GM23338 (cell line): ENCODE data around the gene SCAPER. TPM values are rescaled to one million over a fixed set of nuclear protein-coding genes. Genes with fewer than 3 reads are reported as not detected.

Source experiments
- ATAC-seq: fragments of 200-7000 bp; cut with Tn5 transposase; 3 replicates; pipeline ENCODE4 v1.9.1; 2020
- DNase-seq: peaks from one replicate; pipeline ENCODE4 v3.0.0-alpha.2; 2015; ENCODE audit warnings: low spot score
- H2AFZ ChIP-seq: fragments of 200-600 bp; sonication (generic); 2 replicates; pipeline ENCODE4 v1.8.0; 2016; ENCODE audit warnings: antibody characterized with exemption, mild to moderate bottlenecking, moderate library complexity
- H3F3A ChIP-seq: fragments of 200-600 bp; sonication (generic); replicated peaks from 2 replicates; pipeline ENCODE4 v1.8.0; 2017; ENCODE audit warnings: antibody characterized with exemption, mixed run types, low read depth
- H3K27ac ChIP-seq: fragments of 200-600 bp; sonication (generic); 2 replicates; pipeline ENCODE4 v1.6.1; 2016; ENCODE audit warnings: low read depth
- H3K27me3 ChIP-seq: fragments of 200-600 bp; sonication (generic); 2 replicates; pipeline ENCODE4 v1.8.0; 2016; ENCODE audit warnings: mild to moderate bottlenecking, mixed run types, moderate library complexity; ENCODE audit not compliant: insufficient read depth
- H3K36me3 ChIP-seq: fragments of 200-600 bp; sonication (generic); 2 replicates; pipeline ENCODE4 v1.8.0; 2016; ENCODE audit warnings: mild to moderate bottlenecking; ENCODE audit not compliant: insufficient read depth
- H3K4me1 ChIP-seq: fragments of 200-600 bp; sonication (generic); 2 replicates; pipeline ENCODE4 v1.8.0; 2016; ENCODE audit warnings: mild to moderate bottlenecking, moderate library complexity; ENCODE audit not compliant: insufficient read depth
- H3K4me2 ChIP-seq: fragments of 200-600 bp; sonication (generic); 2 replicates; pipeline ENCODE4 v1.7.1; 2017; ENCODE audit warnings: mixed run types
- H3K4me3 ChIP-seq: fragments of 200-600 bp; sonication (generic); 2 replicates; pipeline ENCODE4 v1.6.1; 2016; ENCODE audit warnings: mixed run types
- H3K79me2 ChIP-seq: fragments of 200-600 bp; sonication (generic); replicated peaks from 2 replicates; pipeline ENCODE4 v1.8.0; 2017; ENCODE audit warnings: mild to moderate bottlenecking; ENCODE audit not compliant: insufficient read depth
- H3K9me2 ChIP-seq: fragments of 200-600 bp; sonication (generic); 2 replicates; pipeline ENCODE4 v1.8.0; 2017; ENCODE audit not compliant: insufficient read depth
- H4K20me1 ChIP-seq: fragments of 200-600 bp; sonication (generic); replicated peaks from 2 replicates; pipeline ENCODE4 v1.8.0; 2017; ENCODE audit warnings: mild to moderate bottlenecking; ENCODE audit not compliant: insufficient read depth
- H3K27ac Mint-ChIP-seq: 2 replicates; pipeline ENCODE4 v1.8.0; 2020; ENCODE audit warnings: inconsistent platforms, mild to moderate bottlenecking, moderate library complexity, mixed read lengths
- H3K27me3 Mint-ChIP-seq: 3 replicates; pipeline ENCODE4 v1.8.0; 2022; ENCODE audit warnings: low read depth, mild to moderate bottlenecking, moderate library complexity, mixed read lengths, inconsistent platforms; ENCODE audit not compliant: insufficient read depth, poor library complexity
- H3K36me3 Mint-ChIP-seq: 3 replicates; pipeline ENCODE4 v1.8.0; 2021; ENCODE audit warnings: low read depth, mild to moderate bottlenecking, inconsistent platforms, moderate library complexity, mixed read lengths
- H3K4me1 Mint-ChIP-seq: 3 replicates; pipeline ENCODE4 v1.8.0; 2020; ENCODE audit warnings: mild to moderate bottlenecking, inconsistent platforms, mixed read lengths
- H3K4me3 Mint-ChIP-seq: 3 replicates; pipeline ENCODE4 v1.8.0; 2021; ENCODE audit warnings: moderate library complexity, mild to moderate bottlenecking, inconsistent platforms, mixed read lengths
- H3K9me3 Mint-ChIP-seq: 3 replicates; pipeline ENCODE4 v1.8.0; 2020; ENCODE audit warnings: moderate library complexity, mild to moderate bottlenecking, inconsistent platforms, mixed read lengths
- CREB1 ChIP-seq: fragments of 250-450 bp; sonication (Bioruptor Pico); IDR thresholded peaks from 2 replicates; pipeline ENCODE4 v1.5.0; 2020; ENCODE audit warnings: low read depth, mild to moderate bottlenecking, moderate library complexity
- CTCF ChIP-seq, 2 experiments: fragments of 200-600 bp in 1 of 2; sonication (generic) in 1 of 2; conservative IDR thresholded peaks; 2 replicates each; pipeline versions ENCODE4 v1.5.1 to v1.6.1; 2016 to 2017; ENCODE audit warnings: antibody characterized with exemption in 2 of 2, low read depth in 2 of 2, mild to moderate bottlenecking in 2 of 2, moderate library complexity in 1 of 2
- ETS1 ChIP-seq: IDR thresholded peaks from 2 replicates; pipeline ENCODE4 v1.6.1; 2016; ENCODE audit warnings: antibody characterized with exemption
- EZH2phosphoT487 ChIP-seq: fragments of 200-600 bp; sonication (generic); IDR thresholded peaks from one replicate; pipeline ENCODE4 v1.8.1; 2018; ENCODE audit warnings: antibody characterized with exemption; ENCODE audit not compliant: unreplicated experiment
- JUNB ChIP-seq: IDR thresholded peaks from one replicate; pipeline ENCODE4 v1.6.1; 2016; ENCODE audit warnings: antibody characterized with exemption; ENCODE audit not compliant: unreplicated experiment
- NANOG ChIP-seq: IDR thresholded peaks from 2 replicates; pipeline ENCODE4 v1.6.1; 2016; ENCODE audit warnings: antibody characterized with exemption, borderline replicate concordance
- POLR2AphosphoS5 ChIP-seq: IDR thresholded peaks from 2 replicates; pipeline ENCODE4 v1.6.1; 2016; ENCODE audit warnings: antibody characterized with exemption, low read depth
- REST ChIP-seq: IDR thresholded peaks from one replicate; pipeline ENCODE4 v1.6.1; 2018; ENCODE audit warnings: antibody characterized with exemption; ENCODE audit not compliant: unreplicated experiment
- STAT1 ChIP-seq: IDR thresholded peaks from one replicate; pipeline ENCODE4 v1.6.1; 2016; ENCODE audit warnings: antibody characterized with exemption; ENCODE audit not compliant: unreplicated experiment
- polyA plus RNA-seq: library from polyadenylated mRNA; unstranded; fragments of >200 nt; fragmentation: Nextera tagmentation; extraction: Ambion mirVana; gene quantifications from 2 replicates; pipeline ENCODE4 v1.2.1, GENCODE V29; 2016
- total RNA-seq: library from RNA; depleted of rRNA; stranded (reverse); fragments of >200 nt; shearing (Covaris generic); gene quantifications from 2 replicates; pipeline ENCODE4 v1.2.3, GENCODE V29; 2014

The SCAPER gene
- total and polyA plus RNA-seq, 2 experiments from 2014 or later, result 9.1 to 17.6 TPM

- no peak overlapping the region for H3K4me3 ChIP-seq
- no peaks in the 10 kb centered on the region for H3K4me1 ChIP-seq
- H3K9me2 ChIP-seq, result no peaks in the 10 kb centered on the region
- H3K4me2 ChIP-seq, result no peak overlapping the region
- Mint-ChIP-seq H3K9me3 (no peaks in the 10 kb centered on the region), H3K36me3 (no peaks in the 10 kb centered on the region), H3K27me3 (no peaks in the 10 kb centered on the region), H3K4me1 (peaks cover 6% of the 10 kb centered on the region; the same call in 2 of the 3 replicates), H3K4me3 (no peak overlapping the region), H3K27ac (no peak overlapping the region)
- DNase-seq (no peak), ATAC-seq (no peak)
- no peaks in the 10 kb centered on the region for H4K20me1 ChIP-seq
- H3K27ac ChIP-seq, result no peak overlapping the region
- H3K36me3 ChIP-seq, result no peaks in the 10 kb centered on the region
- TF ChIP-seq CTCF (conservative IDR thresholded peaks at IDR 0.05; ENCODE audit: low read depth in 2 of 2), result no peak
- TF ChIP-seq CREB1 (CRISPR knock-in tag), result no peak
- TF ChIP-seq ETS1, result no peak
- TF ChIP-seq STAT1, result no peak
- no peak for TF ChIP-seq NANOG
- no peak for TF ChIP-seq POLR2AphosphoS5
- TF ChIP-seq REST, result no peak
- no peak for TF ChIP-seq EZH2phosphoT487
- H2AFZ ChIP-seq, result no peak overlapping the region
- no peaks in the 10 kb centered on the region for H3F3A ChIP-seq
- H3K79me2 ChIP-seq, result no peaks in the 10 kb centered on the region
- H3K27me3 ChIP-seq, result no peaks in the 10 kb centered on the region
Observed at GRCh38 chr15:76378691-76379090, 526.4 kb downstream of the SCAPER start.

GRCh38 chr15:76377751-76378150 is 527.4 kb downstream of the SCAPER start:
- Histone ChIP-seq H3K4me3 (no peak overlapping the region), H3K27ac (no peak overlapping the region), H3K36me3 (no peaks in the 10 kb centered on the region), H3K9me2 (no peaks in the 10 kb centered on the region), H3K27me3 (no peaks in the 10 kb centered on the region), H3K4me1 (no peaks in the 10 kb centered on the region), H4K20me1 (no peaks in the 10 kb centered on the region), H3F3A (no peaks in the 10 kb centered on the region), H3K79me2 (no peaks in the 10 kb centered on the region), H2AFZ (no peak overlapping the region), H3K4me2 (no peak overlapping the region)
- no peak for ATAC-seq
- H3K27ac Mint-ChIP-seq, result no peak overlapping the region
- no peaks in the 10 kb centered on the region for H3K9me3 Mint-ChIP-seq
- H3K4me1 Mint-ChIP-seq, result peaks cover 6% of the 10 kb centered on the region; the same call in 2 of the 3 replicates
- no peak for TF ChIP-seq JUNB
- no peak overlapping the region for H3K4me3 Mint-ChIP-seq
- DNase-seq, result no peak
- no peaks in the 10 kb centered on the region for H3K36me3 Mint-ChIP-seq
- no peaks in the 10 kb centered on the region for H3K27me3 Mint-ChIP-seq
